LHCN-M2 (cell line): ENCODE measurements around the gene USP12. TPM values are rescaled to one million over a fixed set of nuclear protein-coding genes. Genes with fewer than 3 reads are reported as not detected.

ENCODE experiments used
- DNase-seq: peaks from one replicate; pipeline ENCODE4 v3.0.0-alpha.2; 2012; ENCODE audit warnings: low read depth
- total RNA-seq: library from RNA; depleted of rRNA; stranded (reverse); fragments of >200 nt; gene quantifications from 2 replicates; pipeline ENCODE4 v1.2.3, GENCODE V29; 2014

USP12 gene
- total RNA-seq, 1 experiment from 2014 or later, result 26.8 TPM

DNA sequence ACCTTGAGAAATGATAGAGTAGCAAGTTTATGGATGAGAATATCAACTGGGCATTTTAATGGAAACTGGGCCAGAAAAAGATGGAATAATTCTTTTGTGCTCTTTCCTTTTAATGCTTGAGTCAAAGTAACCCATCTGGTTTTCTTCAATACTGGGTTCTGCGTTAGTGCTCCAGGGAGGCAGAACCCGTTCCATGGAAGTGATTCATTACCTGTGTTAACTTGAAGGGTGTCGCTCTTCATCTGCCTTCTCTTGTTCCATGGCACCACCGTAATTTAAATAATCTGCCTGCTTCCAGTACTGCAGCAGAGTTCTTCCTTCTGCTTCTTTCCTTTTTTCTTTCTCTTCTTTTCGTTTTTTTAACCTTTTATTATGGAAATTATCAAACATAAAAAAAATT is 14.7 kb upstream of the USP12 start:
- no peak for DNase-seq

DNA sequence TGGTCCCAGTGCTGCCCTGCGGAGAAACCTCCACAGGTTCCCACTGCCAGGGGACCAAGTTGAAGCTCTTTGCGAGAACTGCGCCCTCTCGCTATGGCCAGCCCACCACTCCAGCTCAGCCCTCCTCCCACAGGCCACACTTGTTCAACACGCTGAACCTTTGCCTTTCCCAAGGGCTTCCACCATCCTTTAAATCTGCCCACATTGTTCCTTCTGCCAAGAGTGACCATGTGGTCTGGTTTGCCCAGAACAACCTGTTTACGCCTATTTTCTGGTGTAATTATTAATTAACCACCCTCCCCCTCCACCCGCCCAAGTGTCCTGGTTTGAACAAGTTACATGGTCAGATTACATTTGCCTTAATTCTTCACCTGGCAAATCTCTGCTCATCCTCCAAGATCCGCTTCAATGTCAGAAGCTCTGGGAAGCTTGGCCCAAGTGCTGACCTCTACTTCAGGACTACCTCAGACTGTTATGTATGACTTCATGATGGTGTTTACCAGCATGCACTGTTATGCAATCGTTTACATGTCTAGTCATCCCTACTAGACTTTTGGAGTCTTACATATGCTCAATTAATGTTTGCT is 12.0 kb upstream of the USP12 start:
- DNase-seq, result peak; percentile 35

DNA sequence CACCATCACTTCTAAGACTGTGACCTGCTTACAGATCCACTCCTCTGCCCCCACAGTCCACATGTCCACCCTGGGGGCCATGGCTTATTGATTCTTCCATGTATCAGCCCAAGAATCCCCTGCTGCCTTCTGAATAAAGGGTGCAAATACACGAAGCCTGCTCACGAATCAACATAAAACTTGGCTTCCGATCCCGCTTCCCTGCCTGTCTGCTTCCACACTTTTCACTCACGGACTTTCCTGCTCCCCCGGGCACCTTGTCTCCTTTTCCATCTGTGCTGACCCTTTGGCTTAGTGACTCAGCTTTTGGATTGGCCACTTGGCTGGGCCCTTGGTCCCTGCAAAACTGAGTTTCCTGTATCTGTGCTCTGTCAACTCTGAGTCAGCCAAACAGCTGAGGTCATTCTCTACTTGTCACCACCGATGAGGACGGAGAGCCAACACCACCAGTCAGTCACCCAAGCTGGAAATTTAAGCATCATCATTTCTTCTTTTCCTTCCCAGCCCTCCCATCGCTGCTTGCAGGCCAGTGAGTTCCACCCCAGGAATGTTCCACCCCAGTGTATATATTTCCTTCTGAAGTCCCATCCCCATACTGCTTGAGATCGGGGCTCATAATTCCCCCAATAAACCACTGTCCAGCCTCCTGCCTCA is 11.4 kb upstream of the USP12 start:
- DNase-seq, result peak; percentile 93

DNA sequence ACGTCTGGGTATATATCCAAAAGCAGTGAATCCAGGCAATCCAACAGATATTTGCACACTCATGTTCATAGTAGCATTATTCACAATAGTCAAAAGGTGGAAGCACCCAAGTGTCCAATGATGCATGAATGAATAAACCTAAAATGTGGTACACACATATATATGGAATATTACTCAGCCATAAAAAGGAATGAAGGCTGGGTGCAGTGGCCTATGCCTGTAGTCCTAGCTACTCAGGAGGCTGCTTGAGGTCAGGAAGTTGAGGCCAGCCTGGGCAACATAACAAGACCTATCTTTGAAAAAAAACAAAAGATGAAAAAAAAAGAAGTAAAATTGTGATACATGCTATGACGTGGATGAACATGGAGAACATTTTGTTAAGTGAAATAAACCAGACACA is 10.4 kb upstream of the USP12 start:
- DNase-seq, result no peak

DNA sequence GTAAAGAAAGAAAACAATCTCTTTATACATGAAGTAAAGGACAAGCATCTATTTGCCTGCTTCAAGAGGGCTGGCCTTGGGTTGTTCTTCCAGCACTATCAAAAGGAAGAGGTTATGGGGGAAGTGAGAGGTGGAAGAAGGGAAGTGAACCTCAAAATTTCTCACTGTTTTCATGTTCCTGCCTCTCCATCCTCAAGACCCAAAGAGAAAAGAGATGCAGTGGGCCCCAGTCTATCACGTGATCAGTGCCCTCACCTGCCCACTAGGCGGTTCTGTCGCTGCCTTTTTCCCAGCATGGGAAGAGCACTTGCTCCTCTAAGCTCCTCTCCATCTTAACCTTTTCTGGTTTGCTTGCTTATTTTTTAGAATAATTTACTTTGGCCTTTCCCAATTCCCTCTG is 6.2 kb upstream of the USP12 start:
- no peak for DNase-seq

DNA sequence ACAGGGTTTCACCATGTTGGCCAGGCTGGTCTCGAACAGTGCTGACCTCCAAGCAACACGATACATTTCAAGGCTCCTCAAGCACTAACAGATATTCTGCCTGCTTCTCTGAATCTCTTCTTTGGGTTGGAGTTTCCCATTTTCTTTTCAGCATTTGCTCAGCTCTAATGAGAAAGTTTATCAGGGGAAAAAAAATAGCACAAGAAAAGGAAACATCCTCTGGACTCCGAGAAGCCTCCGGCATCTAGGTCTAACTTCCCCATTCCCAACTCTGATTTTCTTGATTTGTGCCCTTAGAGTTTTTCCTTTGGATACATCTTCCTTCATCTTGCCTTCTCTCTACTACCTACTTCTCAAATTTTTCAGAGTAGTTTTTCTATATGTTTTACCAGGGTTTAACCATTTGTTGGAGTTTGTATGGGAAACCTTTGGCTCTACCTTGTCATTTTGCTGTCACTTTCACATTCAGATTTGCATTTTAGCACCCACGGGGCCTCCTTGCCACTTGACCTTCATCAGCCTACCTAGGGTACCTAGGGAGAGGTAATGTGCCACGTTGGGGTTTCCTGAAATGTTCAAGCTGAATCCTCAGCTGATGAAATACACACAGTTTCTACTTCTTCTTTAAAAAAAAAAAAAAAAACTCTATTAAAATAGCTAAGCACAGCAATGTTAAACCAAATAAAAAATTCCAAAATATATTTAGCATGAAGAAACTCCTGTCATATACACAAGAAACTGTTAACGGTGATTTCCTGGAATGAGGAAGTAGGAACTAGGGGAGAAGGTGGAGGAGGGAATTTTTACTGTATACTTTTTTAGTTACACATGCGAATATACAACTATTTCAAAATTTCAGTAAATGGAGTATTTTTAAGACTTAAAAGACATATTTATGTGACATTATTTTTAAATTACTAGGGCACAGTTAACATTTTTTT is 5.1 kb upstream of the USP12 start:
- no peak for DNase-seq

DNA sequence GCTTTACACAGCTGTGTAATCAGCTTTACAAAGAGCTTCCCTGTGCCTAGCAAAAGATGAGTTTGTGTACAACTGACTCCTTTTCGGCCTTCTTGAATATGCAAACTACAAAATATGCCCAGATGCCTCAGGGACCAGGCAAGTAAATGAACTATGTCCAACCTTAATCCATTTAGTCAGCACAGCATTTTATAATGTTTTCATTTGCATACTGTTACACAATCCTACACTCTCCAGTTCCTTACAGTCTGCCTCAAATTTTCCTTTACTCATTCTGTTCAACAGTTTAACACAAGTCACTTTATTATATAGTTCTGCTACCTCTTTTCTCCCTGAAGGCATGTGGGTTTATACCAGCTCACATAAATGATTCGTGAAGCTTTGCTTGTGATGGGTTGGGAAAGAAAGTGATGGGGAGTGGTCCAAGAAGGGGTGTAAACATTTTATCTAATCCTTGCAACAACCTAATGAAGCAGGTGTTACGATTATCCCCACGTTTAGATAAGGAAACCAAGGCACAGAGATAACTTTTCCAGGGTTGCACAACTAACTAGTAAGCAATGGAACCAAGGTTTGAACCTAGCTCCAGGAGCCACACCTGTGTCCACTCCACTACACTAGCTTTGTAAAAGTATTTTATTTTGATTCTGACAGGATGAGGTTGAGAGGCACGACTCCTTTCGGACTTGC is 3.3 kb upstream of the USP12 start:
- no peak for DNase-seq

DNA sequence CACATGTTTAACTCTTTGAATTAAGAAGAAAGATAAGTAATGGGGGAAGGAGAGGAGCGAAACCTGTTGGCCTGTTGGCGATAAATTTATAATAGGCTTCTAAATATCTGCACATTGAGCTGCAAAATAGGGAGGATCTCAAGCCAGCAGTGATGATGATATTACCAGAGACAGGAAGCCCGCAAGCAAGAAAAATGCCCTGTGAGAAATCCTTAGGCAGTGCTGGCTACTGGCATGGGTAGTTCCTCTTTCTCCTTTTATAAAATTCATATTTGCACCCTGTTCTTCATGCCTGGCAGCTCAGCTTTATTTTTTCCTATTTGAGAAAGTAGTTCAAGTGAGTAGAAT is 858 bp upstream of the USP12 start:
- DNase-seq, result peak; percentile 41

DNA sequence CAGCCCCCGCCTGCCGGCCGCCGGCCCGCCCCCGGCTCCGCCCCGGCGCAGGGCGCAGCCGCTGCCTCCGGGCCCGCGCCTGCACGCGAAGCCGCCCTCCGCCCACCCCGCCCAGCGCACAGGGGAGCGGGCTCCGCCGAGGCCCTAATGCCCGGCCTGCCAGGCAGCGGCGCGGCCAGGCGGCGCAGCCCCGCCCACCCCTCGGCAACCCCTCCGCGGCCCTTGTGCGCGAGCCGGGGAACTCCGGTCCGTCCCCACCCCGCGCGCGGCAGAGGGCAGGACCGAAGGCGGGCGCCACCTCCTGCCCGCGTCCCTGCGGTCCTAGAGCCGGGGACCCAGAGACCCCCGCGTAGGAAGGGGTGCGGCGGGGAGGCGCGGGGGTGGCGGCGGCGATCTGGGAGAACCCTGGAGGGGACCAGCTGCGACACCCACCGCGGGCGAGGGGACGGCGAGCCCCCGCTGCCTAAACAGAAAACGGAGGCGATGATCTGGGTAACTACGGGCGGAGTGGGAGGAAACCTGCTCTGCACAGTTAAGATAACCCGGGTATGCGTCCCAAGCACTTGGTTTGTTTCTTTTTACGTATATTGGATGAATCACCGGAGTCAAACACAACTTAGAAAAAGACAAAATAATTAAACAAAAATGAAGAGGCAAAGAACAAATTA is 350 bp upstream of the USP12 start:
- peak; percentile 92 for DNase-seq

DNA sequence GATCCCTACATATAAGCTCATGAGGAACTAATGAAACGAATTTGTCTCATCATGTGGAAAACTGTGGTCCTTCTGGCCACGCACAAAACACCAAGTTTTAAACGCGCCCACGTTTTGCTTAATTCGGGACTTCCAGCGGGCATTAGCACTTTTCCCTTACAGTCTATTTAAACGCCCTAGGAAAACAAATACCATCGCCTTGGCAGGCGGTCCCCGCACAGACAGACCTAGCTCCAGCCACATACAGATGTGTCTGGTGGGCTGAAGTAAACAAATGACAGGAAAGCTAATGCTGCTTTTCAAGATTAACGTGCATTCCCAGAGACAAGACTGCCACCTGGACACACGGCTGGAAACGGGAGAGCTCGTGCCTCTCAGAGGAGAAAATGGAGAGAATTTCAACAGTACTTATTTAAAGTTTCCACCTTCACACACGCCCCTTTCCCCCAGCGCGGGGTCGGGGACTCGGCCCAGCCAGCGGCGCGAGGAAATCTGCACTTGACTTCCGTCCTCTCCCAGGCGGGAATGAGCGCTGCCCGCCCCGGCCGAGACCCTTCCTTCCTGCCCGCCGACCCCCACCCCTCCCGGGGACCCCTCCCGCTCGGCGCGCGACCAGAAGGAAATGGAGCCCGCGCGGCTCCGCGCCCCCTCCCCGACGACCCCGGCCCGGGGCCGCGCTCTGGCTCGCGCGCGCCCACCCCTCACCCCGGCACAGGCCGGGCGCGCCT is 931 bp downstream of the USP12 start:
- DNase-seq, result peak; percentile 33

DNA sequence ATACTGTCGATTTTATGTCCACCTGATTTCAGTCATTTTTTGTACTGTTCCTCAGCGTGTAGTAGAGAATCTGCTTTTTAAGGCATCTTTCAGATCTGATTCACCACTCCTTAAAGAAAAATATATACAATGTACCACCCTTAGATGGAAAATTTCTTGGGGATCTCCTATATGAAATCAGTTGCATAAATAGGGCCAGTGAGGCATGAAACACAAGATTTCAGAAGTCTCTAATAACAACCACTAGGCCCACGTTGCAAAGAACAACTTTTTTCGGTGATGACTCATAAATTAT is 1.4 kb downstream of the USP12 start:
- peak; percentile 65 for DNase-seq

DNA sequence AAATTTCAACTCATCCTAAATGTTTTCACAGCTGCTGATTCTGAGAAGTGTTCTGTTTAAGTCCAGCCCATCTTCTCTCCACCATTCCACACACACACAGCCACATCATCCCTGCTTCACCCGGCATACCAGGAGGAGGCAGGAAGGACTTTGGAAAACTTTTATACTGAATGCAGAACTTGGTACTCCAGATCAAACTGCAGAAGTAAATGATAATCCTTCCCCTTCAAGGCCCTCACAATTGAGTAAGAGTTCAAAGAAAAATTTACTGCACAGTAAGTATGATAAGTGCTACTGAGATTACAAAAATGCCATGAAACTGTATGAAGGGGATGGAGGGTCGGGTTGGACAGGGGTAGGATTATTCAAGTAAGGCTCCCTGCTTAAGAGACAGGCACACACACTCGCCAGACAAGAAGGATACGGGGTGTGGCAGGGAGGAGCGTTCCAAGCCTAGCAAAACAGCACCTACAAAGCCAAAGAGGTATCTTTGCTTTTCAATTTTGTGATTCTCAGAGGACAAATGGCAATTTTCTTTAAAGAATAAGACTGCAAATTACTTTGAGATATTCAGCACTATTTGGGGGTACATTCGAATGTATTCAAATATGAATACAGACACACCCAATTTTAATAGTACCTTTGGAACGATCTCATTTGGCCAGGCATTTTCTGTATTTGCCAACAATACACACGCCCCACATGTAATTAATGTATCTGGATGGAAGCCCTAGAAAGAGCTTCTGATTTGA is 2.5 kb downstream of the USP12 start:
- DNase-seq, result peak; percentile 39

DNA sequence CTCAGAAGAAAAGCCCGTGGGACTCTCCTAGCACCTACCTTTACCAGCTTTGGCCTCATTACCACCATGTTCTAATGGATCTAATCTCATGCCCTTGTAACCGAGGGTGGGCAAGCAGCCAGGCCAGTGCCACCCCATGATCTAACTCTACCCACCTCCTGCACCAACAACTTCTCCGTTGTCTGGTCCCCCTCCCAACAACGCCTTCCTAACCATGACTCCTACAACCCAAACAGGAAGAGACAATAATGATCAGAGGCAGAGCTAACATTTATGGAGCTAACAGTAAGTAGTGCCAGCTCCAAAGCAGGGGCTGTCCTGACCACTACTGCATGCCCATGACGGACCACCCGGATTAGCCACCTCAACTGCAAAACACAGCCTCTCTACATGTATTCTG is 3.5 kb downstream of the USP12 start:
- no peak for DNase-seq

DNA sequence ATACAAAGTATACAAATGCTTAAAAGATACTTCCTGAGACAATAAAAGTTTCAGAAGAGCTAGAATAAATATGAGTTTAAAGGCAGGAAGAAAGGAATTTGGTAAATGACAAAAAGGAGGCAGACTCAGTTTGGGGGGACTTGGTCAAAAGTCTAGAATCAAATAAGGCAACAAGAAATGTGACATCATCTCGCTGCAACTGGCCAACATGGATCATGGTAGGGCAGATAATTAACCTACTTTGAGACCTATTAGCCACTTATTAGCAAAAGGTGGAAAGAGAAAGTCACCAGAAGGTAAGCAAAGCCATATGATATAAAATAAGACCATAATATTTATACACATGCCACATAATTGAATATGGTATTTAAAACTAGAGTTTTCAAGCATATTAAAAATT is 5.3 kb downstream of the USP12 start:
- DNase-seq, result no peak

DNA sequence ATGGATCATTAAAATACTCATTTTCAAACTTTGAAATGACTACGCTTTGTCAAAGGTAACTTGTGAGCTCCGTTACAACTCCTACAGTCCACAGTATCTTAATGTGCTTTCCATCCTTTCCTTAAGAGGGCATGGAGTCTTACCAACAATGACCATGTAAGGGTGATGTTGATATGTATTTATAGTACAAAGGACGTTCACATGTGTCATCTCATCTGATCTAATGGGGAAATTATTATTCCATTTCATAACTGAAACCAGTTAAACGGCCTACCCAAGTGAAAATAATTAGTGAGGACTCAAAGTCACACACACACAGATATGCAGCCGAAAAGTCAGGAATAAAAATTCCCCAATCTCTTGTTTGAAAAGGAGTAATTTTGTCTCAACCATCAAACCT is 9.6 kb downstream of the USP12 start:
- DNase-seq, result no peak

DNA sequence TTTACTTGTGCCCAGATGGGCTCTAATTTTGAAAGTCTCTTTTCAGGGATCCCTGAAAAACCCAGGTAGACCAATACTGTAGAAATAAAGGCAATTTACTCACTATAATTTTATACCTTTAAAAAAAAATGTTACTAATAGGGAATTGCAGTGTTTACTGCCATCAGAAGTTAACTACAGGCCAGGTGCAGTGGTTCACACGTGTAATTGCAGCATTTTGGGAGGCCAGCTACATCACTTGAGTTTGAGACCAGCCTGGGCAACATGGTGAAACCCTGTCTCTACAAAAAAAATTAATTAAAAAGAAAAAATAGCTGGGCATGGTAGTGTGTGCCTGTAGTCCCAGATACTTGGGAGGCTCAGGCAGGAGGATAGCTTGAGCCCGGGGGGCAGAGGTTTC is 10.2 kb downstream of the USP12 start:
- DNase-seq, result no peak

DNA sequence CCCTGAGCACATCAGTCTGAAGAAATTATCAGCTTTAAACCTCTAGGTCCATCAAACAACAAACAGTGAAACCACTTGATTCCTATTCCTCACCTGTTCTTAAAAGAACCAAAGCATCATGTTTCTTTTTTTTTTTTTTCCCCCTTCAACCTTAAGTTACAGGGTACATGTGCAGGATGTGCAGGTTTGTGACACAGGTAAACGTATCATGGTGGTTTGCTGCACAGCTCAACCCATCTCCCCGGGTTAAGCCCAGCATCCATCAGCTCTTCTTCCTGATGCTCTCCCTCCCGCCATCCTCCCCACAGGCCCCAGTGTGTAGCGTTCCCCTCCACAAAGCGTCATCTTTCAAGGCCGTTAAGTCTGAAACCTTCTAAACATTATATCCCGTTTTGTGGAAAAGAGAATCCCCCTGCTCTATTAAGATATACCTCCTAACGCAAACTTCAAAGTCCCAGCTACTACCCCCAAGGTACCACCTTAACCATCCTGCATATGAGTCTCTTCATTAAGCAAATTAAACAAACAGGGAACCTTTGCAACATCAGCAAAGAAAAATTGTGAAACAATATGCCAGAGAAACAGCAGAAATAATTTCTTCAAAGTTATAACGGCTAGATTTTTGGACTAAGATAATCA is 10.8 kb downstream of the USP12 start:
- no peak for DNase-seq

DNA sequence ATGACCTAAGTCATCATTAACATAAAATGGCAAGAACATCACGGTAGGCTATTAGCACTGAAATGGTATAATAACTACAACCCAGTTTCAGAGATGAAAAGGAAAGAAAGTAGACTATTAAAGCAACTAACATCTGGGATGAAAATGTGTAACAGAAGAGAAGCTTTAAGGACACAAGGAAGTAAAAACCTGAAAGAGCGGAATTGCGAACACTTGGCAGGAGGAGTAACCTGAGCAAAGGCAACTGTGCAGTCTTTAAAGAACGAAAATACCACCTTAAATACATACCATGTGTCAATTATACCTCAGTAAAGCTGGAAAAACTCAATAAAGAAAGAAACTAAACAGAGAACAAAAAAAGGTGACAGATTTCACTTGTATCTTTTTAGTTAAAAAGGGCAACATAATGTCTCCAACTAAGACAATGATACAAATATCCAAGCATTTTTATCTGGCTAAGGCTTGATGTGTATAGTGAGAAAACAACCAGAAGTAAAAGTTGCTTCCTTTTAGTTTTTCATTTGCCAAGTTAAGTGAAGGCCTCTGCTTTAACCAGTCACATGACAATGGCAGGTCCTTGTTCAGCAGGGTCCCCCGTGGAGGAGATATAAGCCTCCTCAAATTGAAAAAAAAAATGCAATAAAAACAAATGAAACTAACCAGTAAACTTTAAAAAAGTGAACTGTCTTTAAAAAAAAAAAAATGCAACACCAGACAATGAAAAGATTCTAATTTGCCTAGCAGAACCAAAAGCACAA is 11.6 kb downstream of the USP12 start:
- no peak for DNase-seq

DNA sequence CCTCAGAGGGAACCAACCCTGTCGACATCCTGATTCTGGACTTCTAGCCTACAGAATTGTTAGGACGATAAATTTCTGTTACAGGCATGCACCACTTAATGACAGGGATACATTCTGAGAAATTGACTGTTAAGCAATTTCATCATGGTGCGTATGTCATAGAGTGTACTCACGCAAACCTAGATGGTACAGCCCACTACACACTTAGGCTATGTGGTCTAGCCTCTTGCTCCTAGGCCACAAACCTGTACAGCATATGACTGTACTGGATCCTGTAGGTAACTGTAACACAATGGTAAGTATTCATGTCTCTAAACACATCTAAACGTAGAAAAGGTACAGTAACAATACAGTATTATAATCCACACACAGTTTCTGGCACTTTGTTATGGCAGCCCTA is 13.3 kb downstream of the USP12 start:
- no peak for DNase-seq
